ENCODE results near the gene TTC5.

Gene TTC5

DNA sequence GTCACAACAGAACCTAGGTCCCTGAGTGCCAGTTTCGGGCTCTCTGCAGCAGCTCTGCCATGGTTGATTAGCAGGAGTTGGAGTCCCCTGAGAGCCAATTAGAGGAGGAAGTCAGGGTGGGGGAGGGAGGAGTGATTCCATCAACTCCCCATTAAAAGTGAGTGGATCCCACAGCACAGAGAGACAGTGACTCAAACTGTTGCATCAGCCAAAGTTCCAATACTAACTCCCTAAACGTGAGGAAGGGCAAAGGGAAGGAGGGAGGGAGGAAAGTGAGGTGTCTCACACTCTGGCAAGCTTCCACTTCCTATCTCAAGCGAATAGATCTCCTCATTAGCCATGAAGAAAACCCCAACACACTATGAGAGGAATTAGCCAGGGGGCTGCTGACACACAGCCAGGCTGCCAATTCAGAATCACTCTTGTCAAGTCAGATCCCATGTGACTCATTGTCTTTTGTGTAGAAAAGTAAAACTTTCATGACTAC lies 43.1 kb downstream of the TTC5 start:
- TF ChIP-seq, protein P1, sequence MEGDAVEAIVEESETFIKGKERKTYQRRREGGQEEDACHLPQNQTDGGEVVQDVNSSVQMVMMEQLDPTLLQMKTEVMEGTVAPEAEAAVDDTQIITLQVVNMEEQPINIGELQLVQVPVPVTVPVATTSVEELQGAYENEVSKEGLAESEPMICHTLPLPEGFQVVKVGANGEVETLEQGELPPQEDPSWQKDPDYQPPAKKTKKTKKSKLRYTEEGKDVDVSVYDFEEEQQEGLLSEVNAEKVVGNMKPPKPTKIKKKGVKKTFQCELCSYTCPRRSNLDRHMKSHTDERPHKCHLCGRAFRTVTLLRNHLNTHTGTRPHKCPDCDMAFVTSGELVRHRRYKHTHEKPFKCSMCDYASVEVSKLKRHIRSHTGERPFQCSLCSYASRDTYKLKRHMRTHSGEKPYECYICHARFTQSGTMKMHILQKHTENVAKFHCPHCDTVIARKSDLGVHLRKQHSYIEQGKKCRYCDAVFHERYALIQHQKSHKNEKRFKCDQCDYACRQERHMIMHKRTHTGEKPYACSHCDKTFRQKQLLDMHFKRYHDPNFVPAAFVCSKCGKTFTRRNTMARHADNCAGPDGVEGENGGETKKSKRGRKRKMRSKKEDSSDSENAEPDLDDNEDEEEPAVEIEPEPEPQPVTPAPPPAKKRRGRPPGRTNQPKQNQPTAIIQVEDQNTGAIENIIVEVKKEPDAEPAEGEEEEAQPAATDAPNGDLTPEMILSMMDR (IDR thresholded peaks at IDR 0.05) = no peak
- peaks cover 4% of the 10 kb centered on the region for H3K36me3 Mint-ChIP-seq (ENCODE audit: low read depth)
- H3K9me3 Mint-ChIP-seq = peaks cover 41% of the 10 kb centered on the region
- no peak overlapping the region for H3K4me3 Mint-ChIP-seq
- H3K27me3 Mint-ChIP-seq (ENCODE audit: low read depth, poor library complexity) = no peaks in the 10 kb centered on the region
- DNase-seq = no peak
- H3K4me1 Mint-ChIP-seq = no peaks in the 10 kb centered on the region
- H3K27ac Mint-ChIP-seq = no peak overlapping the region

DNA sequence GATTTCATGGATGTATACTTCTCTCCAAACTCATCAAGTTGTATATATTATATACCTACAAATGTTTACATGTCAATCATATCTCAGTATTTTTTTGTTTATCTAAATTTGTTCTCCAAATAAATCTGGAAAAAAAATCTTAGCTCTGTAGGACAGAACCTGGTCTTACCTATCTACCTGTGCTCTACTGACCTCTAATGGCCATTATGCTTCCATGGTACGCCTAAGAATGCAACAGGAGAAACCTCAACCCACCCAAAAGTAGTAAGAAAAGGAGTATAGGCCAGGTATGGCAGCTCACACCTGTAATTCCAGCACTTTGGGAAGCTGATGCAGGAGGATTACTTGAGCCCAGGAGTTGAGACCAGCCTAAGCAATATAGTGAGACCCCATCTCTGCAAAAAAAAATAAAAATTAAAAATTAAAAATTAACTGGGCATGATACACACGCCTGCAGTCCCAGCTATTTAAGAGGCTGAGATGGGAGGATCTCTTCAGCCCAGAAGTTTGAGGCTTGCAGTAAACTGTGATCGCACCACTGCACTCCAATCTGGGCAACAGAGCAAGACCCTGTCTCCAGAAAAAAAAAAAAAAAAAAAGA lies 58.0 kb downstream of the TTC5 start:
- H3K4me1 Mint-ChIP-seq = no peaks in the 10 kb centered on the region
- DNase-seq = no peak
- peaks cover 50% of the 10 kb centered on the region for H3K9me3 Mint-ChIP-seq
- no peak overlapping the region for H3K4me3 Mint-ChIP-seq
- peaks cover 3% of the 10 kb centered on the region for H3K27me3 Mint-ChIP-seq (ENCODE audit: low read depth, poor library complexity)
- TF ChIP-seq, protein P1 (IDR thresholded peaks at IDR 0.05) = no peak
- H3K27ac Mint-ChIP-seq = no peak overlapping the region
- H3K36me3 Mint-ChIP-seq (ENCODE audit: low read depth) = no peaks in the 10 kb centered on the region
